GM12875 (cell line): Measurements from ENCODE around the gene SLCO3A1.

Source experiments
- H3K4me3 ChIP-seq: one replicate; pipeline ENCODE4 v1.5.1; 2011; ENCODE audit warnings: low read depth, low read length, control low read depth
- CTCF ChIP-seq: IDR thresholded peaks from 2 replicates; pipeline ENCODE4 v1.5.1; 2011; ENCODE audit warnings: low read depth, mild to moderate bottlenecking, control low read depth, inconsistent platforms, low read length, moderate library complexity, borderline replicate concordance; ENCODE audit not compliant: insufficient read depth

Gene SLCO3A1

DNA sequence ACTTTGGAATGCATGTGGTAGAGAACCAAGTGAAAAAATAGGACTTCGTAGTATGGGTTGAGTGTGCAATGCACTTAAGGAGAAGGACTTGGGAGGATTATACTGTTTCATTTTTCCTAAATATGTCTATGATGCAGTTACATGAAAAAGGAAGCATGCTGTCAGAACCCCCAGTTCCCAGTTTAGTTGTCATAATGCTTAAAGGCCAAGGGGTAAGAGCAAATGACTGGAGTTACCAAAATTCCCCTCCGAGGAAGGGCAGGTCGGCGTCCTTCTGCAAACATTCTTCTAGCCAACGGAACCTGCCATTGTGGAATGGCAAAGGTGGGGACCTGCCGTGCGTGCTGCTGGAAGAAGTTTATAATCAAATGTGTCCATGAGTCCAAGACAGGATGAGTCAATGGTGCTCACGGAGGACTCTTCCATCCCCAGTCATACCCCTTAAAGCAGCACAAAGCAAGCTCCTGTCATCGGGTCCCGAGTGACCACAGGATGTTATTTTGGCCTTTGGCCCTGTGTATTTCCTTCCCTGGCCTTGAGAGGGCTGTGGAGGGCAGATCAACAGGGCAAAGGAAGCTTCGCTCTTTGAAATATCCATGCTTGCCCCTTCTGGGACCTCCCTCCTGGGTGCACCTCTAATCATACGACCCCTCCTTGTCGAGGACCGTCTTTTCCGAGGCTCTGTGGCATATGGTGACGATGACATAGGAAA is 93.2 kb downstream of the SLCO3A1 start:
- H3K4me3 ChIP-seq = no peak overlapping the region
- no peak for TF ChIP-seq CTCF

GRCh38 chr15:91947293-91947679 is 93.8 kb downstream of the SLCO3A1 start:
- H3K4me3 ChIP-seq = no peak overlapping the region
- TF ChIP-seq CTCF = no peak

GRCh38 chr15:91947683-91948608 is 94.4 kb downstream of the SLCO3A1 start:
- no peak overlapping the region for H3K4me3 ChIP-seq
- no peak for TF ChIP-seq CTCF

GRCh38 chr15:91949361-91949760 is 95.9 kb downstream of the SLCO3A1 start:
- no peak for TF ChIP-seq CTCF
- H3K4me3 ChIP-seq = no peak overlapping the region

DNA sequence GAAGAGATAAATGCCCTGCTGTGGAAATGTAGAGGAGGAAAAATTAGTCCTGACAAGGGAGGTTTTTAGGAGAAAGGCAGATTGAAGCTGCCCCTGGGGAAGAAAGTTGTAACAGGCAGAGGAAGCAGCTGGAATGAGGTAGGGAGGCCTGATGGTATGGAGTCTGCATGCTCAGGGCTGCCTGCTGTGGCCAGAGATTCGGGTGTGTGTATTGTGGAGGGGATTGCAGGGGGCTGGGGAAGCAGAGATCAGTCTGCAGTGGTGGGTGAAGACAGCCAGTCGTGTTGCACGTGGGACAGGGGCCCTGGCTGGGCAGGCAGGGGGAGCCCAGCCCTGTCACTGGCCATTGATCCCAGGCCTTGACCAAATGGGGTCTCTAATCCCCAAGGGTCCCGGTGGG is 96.5 kb downstream of the SLCO3A1 start:
- no peak overlapping the region for H3K4me3 ChIP-seq
- TF ChIP-seq CTCF = no peak

GRCh38 chr15:91950631-91951329 is 97.3 kb downstream of the SLCO3A1 start:
- H3K4me3 ChIP-seq = no peak overlapping the region
- no peak for TF ChIP-seq CTCF
